SK-N-SH (cell line): Measurements from ENCODE around the gene QTRT2. TPM values are rescaled to one million over a fixed set of nuclear protein-coding genes. Genes with fewer than 3 reads are reported as not detected.

ENCODE experiments used
- CTCF ChIA-PET: fragments of 300-600, 350-600 bp; formaldehyde crosslinking; extraction: SDS; loops from one replicate; lab custom pipeline; 2021; lab: Yijun Ruan, JAX
- POLR2A ChIA-PET: fragments of 350-600 bp; sonication (Branson Sonifier 250); formaldehyde crosslinking; extraction: SDS; loops from one replicate; lab custom pipeline; 2020; ENCODE audit warnings: antibody characterized with exemption, inconsistent platforms; lab: Yijun Ruan, JAX
- DNase-seq: peaks from one replicate; pipeline ENCODE4 v3.0.0; 2012
- H2AFZ ChIP-seq: fragments of 200-600 bp; sonication (generic); 2 replicates; pipeline ENCODE4 v1.8.1; 2016; ENCODE audit warnings: antibody characterized with exemption, mild to moderate bottlenecking, low read depth
- H3F3A ChIP-seq: fragments of 200-600 bp; sonication (generic); replicated peaks from 2 replicates; pipeline ENCODE3; 2016; ENCODE audit warnings: antibody characterized with exemption, mild to moderate bottlenecking; ENCODE audit not compliant: insufficient read depth
- H3K27ac ChIP-seq, 2 experiments: fragments of 200-500 bp in 1 of 2; fragments of 200-600 bp in 1 of 2; sonication (Bioruptor generic) in 1 of 2; sonication (generic), shearing (Covaris generic) in 1 of 2; 2 replicates each; pipeline versions ENCODE4 v1.5.1 to v1.6.1; 2014 to 2016; ENCODE audit warnings: low read depth in 2 of 2, inconsistent platforms in 1 of 2, low read length in 1 of 2, mild to moderate bottlenecking in 1 of 2, mixed read lengths in 1 of 2
- H3K27me3 ChIP-seq: fragments of 200-600 bp; sonication (generic), shearing (Covaris generic); 2 replicates; pipeline ENCODE4 v1.6.1; 2016; ENCODE audit warnings: mixed run types; ENCODE audit not compliant: insufficient read depth
- H3K36me3 ChIP-seq, 2 experiments: fragments of 200-500 bp in 1 of 2; fragments of 200-600 bp in 1 of 2; sonication (Bioruptor generic) in 1 of 2; sonication (generic) in 1 of 2; replicated peaks in 1 of 2; 2 replicates each; pipeline versions ENCODE3 to v1.5.1; 2014 to 2016; ENCODE audit warnings: low read length in 1 of 2, mild to moderate bottlenecking in 1 of 2; ENCODE audit not compliant: insufficient read depth in 2 of 2, control insufficient read depth in 1 of 2
- H3K4me1 ChIP-seq, 2 experiments: fragments of 200-500 bp in 1 of 2; fragments of 200-600 bp in 1 of 2; sonication (Bioruptor generic) in 1 of 2; sonication (generic), shearing (Covaris generic) in 1 of 2; 2 replicates each; pipeline versions ENCODE4 v1.5.1 to v1.6.1; 2014 to 2016; ENCODE audit warnings: low read depth in 1 of 2, low read length in 1 of 2, mixed run types in 1 of 2; ENCODE audit not compliant: insufficient read depth in 2 of 2, control insufficient read depth in 1 of 2
- H3K4me2 ChIP-seq: fragments of 200-600 bp; sonication (generic), shearing (Covaris generic); 2 replicates; pipeline ENCODE4 v1.6.1; 2017; ENCODE audit warnings: mixed run types
- H3K4me3 ChIP-seq, 2 experiments: fragments of 200-500 bp in 1 of 2; fragments of 200-600 bp in 1 of 2; sonication (Bioruptor generic) in 1 of 2; sonication (generic), shearing (Covaris generic) in 1 of 2; 2 replicates each; pipeline versions ENCODE4 v1.5.1 to v1.8.1; 2014 to 2016; ENCODE audit warnings: low read depth in 2 of 2, inconsistent platforms in 1 of 2, low read length in 1 of 2, mild to moderate bottlenecking in 1 of 2, mixed read lengths in 1 of 2, moderate library complexity in 1 of 2
- H3K79me2 ChIP-seq: fragments of 200-600 bp; sonication (generic); 2 replicates; pipeline ENCODE4 v1.8.1; 2017; ENCODE audit warnings: mild to moderate bottlenecking; ENCODE audit not compliant: insufficient read depth
- H3K9ac ChIP-seq: fragments of 200-600 bp; sonication (generic); 2 replicates; pipeline ENCODE4 v1.6.1; 2017; ENCODE audit warnings: mixed run types
- H3K9me2 ChIP-seq: fragments of 200-600 bp; sonication (generic); 2 replicates; pipeline ENCODE4 v1.6.1; 2017; ENCODE audit warnings: mixed run types
- H3K9me3 ChIP-seq: fragments of 200-600 bp; sonication (generic); 2 replicates; pipeline ENCODE4 v1.6.1; 2017; ENCODE audit warnings: mixed run types, mild to moderate bottlenecking, moderate library complexity
- H4K20me1 ChIP-seq: fragments of 200-600 bp; sonication (generic); 2 replicates; pipeline ENCODE4 v1.6.1; 2017; ENCODE audit warnings: mild to moderate bottlenecking, mixed run types; ENCODE audit not compliant: insufficient read depth
- CHD2 ChIP-seq: fragments of 150-350 bp; IDR thresholded peaks from 2 replicates; pipeline ENCODE4 v1.6.1; 2018; ENCODE audit warnings: low read length; ENCODE audit not compliant: partially characterized antibody
- FOXJ3 ChIP-seq: sonication (generic); formaldehyde crosslinking; IDR thresholded peaks from 2 replicates; pipeline ENCODE4 v1.5.1; 2020; ENCODE audit warnings: mild to moderate bottlenecking, missing genetic modification reagents
- FOXM1 ChIP-seq: IDR thresholded peaks from 2 replicates; pipeline ENCODE4 v1.4.0; 2012; ENCODE audit warnings: low read depth, mild to moderate bottlenecking
- JUND ChIP-seq: IDR thresholded peaks from 2 replicates; pipeline ENCODE4 v1.4.0; 2012
- MEF2A ChIP-seq: IDR thresholded peaks from 2 replicates; pipeline ENCODE4 v1.4.0; 2012; ENCODE audit warnings: low read depth, borderline replicate concordance
- MXI1 ChIP-seq: IDR thresholded peaks from 2 replicates; pipeline ENCODE4 v1.6.1; 2012; ENCODE audit warnings: mild to moderate bottlenecking, low read depth, low read length, improper control_type of control experiment
- NFIC ChIP-seq: IDR thresholded peaks from 2 replicates; pipeline ENCODE4 v1.4.0; 2012; ENCODE audit warnings: borderline replicate concordance
- NRF1 ChIP-seq: IDR thresholded peaks from 2 replicates; pipeline ENCODE4 v1.6.1; 2012; ENCODE audit warnings: low read depth, mild to moderate bottlenecking, low read length
- PBX3 ChIP-seq: IDR thresholded peaks from 2 replicates; pipeline ENCODE4; 2012
- RAD21 ChIP-seq: IDR thresholded peaks from 2 replicates; pipeline ENCODE4 v1.6.1; 2012; ENCODE audit warnings: mild to moderate bottlenecking, low read length
- RCOR1 ChIP-seq: fragments of 150-350 bp; IDR thresholded peaks from 2 replicates; pipeline ENCODE4 v1.6.1; 2017; ENCODE audit warnings: antibody characterized with exemption, low read length
- SIN3A ChIP-seq: IDR thresholded peaks from 2 replicates; pipeline ENCODE4 v1.6.1; 2012; ENCODE audit warnings: low read depth, mild to moderate bottlenecking, low read length, moderate library complexity, borderline replicate concordance
- TCF12 ChIP-seq: IDR thresholded peaks from 2 replicates; pipeline ENCODE4 v1.4.0; 2012
- USF2 ChIP-seq: fragments of 150-350 bp; IDR thresholded peaks from 2 replicates; pipeline ENCODE4 v1.6.1; 2017; ENCODE audit warnings: antibody characterized with exemption, low read length, low read depth, borderline replicate concordance
- YY1 ChIP-seq: IDR thresholded peaks from 2 replicates; pipeline ENCODE4 v1.4.0; 2012; ENCODE audit warnings: low read depth, mild to moderate bottlenecking
- WGBS: methylation state at CpG from one replicate; pipeline ENCODE4 v1.1.6; 2017; ENCODE audit warnings: low lambda C conversion rate; 5-methylcytosine and 5-hydroxymethylcytosine counted together
- polyA plus RNA-seq, 3 experiments: library from polyadenylated mRNA; depleted of rRNA; stranded (reverse); fragments of >200 nt; gene quantifications; 2 replicates each; pipeline ENCODE4 v1.2.3, GENCODE V29; 2012
- TF ChIP-seq, protein P1 (sequence below): IDR thresholded peaks from 2 replicates; pipeline ENCODE4 v1.4.0; 2012; ENCODE audit warnings: low read depth, borderline replicate concordance

The QTRT2 gene
- polyA plus RNA-seq, 1 of the 3 experiments (the other 2 are of a cell fraction), result 6.2 TPM

- TF ChIP-seq MEF2A, result no peak
- TF ChIP-seq FOXM1, result no peak
- TF ChIP-seq MXI1, result no peak
- TF ChIP-seq, protein P1, sequence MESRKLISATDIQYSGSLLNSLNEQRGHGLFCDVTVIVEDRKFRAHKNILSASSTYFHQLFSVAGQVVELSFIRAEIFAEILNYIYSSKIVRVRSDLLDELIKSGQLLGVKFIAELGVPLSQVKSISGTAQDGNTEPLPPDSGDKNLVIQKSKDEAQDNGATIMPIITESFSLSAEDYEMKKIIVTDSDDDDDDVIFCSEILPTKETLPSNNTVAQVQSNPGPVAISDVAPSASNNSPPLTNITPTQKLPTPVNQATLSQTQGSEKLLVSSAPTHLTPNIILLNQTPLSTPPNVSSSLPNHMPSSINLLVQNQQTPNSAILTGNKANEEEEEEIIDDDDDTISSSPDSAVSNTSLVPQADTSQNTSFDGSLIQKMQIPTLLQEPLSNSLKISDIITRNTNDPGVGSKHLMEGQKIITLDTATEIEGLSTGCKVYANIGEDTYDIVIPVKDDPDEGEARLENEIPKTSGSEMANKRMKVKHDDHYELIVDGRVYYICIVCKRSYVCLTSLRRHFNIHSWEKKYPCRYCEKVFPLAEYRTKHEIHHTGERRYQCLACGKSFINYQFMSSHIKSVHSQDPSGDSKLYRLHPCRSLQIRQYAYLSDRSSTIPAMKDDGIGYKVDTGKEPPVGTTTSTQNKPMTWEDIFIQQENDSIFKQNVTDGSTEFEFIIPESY, result no peak
- no peak for TF ChIP-seq FOXJ3 (CRISPR knock-in tag)
These were observed 53.9 kb downstream of the QTRT2 start (continued) for GRCh38 chr3:114110439-114110838.

GRCh38 chr3:114111060-114111770, 54.7 kb downstream of the QTRT2 start:
- ChIA-PET CTCF (no interaction called here), POLR2A (no interaction called here)
- DNase-seq, result no peak
- no peak overlapping the region for H3K4me3 ChIP-seq
- no peaks in the 10 kb centered on the region for H3F3A ChIP-seq
- H4K20me1 ChIP-seq, result no peaks in the 10 kb centered on the region
- H3K36me3 ChIP-seq, result no peaks in the 10 kb centered on the region
- no peaks in the 10 kb centered on the region for H3K9me2 ChIP-seq
- no peaks in the 10 kb centered on the region for H3K4me1 ChIP-seq
- H3K79me2 ChIP-seq, result no peaks in the 10 kb centered on the region
- no peaks in the 10 kb centered on the region for H3K27me3 ChIP-seq
- no peaks in the 10 kb centered on the region for H3K9me3 ChIP-seq
- no peak for TF ChIP-seq SIN3A
- TF ChIP-seq RCOR1, result no peak
- TF ChIP-seq PBX3, result no peak
- no peak for TF ChIP-seq JUND
- TF ChIP-seq YY1, result no peak
- TF ChIP-seq CHD2, result no peak
- no peak overlapping the region for H2AFZ ChIP-seq
- H3K4me2 ChIP-seq, result no peak overlapping the region
- WGBS, result 78% methylated on average over 3 of the region's 3 CpGs
- no peak overlapping the region for H3K9ac ChIP-seq
- no peak overlapping the region for H3K27ac ChIP-seq

GRCh38 chr3:114112696-114113095, 56.2 kb downstream of the QTRT2 start:
- TF ChIP-seq NFIC (no peak), TCF12 (no peak), USF2 (no peak), RAD21 (no peak), NRF1 (no peak)
- TF ChIP-seq, all 33 proteins: peak for 0
- 49% methylated on average over 6 of the region's 6 CpGs for WGBS
- DNase-seq, result no peak
- Histone ChIP-seq H3K4me1 (no peaks in the 10 kb centered on the region), H3K4me3 (no peak overlapping the region), H3K4me2 (no peak overlapping the region), H3K9me3 (no peaks in the 10 kb centered on the region), H3K9me2 (no peaks in the 10 kb centered on the region), H3F3A (no peaks in the 10 kb centered on the region), H4K20me1 (no peaks in the 10 kb centered on the region), H3K36me3 (no peaks in the 10 kb centered on the region), H2AFZ (no peak overlapping the region), H3K79me2 (no peaks in the 10 kb centered on the region), H3K27ac (no peak overlapping the region), H3K9ac (no peak overlapping the region), H3K27me3 (no peaks in the 10 kb centered on the region)
- CTCF ChIA-PET, result interaction anchor here (0.6 kb wide), 1 partner anchor 654 kb away, joined by 3 read pairs; no protein-coding TSS in a partner anchor
- POLR2A ChIA-PET, result no interaction called here
